GM11168 (cell line): ENCODE data around the gene CKMT1B.
"Not testable (repeated sequence)": the region's sequence is repeated elsewhere in the genome, so short reads cannot be mapped to it uniquely, and the experiment has no call there.

Experiments
- in situ Hi-C: fragments of 300-500 bp; cut with MboI; formaldehyde crosslinking; loops from one replicate; pipeline ENCODE4 v1.12.0; 2022; ENCODE audit warnings: low sequenced_read_pairs; ENCODE audit not compliant: unreplicated experiment

Gene CKMT1B

GRCh38 chr15:43625106-43625505 is 31.3 kb downstream of the CKMT1B start:
- in situ Hi-C loops = no loop called here

DNA sequence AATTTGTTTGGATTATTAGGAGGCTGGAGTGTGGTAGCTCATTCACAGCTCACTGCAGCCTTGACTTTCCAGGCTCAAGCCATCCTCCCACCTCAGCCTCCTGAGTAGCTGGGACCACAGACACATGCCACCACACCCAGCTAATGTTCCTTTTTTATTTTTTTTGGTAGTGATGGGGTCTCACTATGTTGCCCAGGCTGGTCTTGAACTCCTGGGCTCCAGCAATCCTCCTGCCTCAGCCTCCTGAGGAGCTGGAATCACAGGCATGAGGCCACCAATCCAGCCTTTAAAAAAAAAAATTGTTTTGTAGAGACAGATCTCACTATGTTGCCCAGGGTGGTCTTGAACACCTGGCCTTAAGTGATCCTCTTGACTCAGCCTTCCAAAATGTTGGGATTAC is 33.1 kb downstream of the CKMT1B start:
- in situ Hi-C loops = not testable (repeated sequence)

DNA sequence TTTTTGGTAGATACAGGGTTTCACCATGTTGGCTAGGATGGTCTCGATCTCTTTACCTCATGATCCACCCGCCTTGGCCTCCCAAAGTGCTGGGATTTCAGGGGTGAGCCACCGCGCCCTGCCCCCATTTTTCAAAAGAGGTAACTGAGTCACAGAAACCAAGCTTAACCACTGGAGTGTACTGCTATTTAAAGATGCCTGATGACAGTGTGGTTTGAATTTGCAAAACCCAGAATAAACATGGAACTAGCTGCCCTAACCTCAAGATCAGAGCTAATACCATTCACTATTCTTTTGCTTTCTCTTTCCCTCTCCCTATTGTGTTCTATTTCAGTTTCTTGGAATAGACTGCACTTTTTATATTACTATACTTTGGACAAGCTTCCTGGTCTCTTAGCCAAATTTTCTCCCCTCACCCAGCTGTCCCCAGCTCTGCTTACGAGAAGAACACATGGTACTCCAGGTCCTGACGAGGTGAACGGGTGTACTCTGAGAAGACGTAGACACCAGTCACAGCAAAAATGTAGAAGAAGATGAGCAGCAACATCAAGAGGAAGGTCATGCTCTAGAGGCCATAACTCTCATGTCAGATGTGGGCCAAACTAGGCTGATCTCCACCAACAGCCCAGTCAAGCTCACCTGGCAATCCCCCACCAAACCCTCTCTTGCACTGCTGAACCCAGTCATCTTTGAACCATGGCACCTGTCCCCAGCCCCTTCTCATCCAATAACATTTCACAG is 44.8 kb downstream of the CKMT1B start:
- in situ Hi-C loops = loop anchor here (5.0 kb wide), 1 partner anchor 94 kb away; no protein-coding TSS in a partner anchor
